ENCODE data around the gene BMP6.

GRCh38 chr6:7794509-7794908, 68.6 kb downstream of the BMP6 start:
- TF ChIP-seq, protein P1, sequence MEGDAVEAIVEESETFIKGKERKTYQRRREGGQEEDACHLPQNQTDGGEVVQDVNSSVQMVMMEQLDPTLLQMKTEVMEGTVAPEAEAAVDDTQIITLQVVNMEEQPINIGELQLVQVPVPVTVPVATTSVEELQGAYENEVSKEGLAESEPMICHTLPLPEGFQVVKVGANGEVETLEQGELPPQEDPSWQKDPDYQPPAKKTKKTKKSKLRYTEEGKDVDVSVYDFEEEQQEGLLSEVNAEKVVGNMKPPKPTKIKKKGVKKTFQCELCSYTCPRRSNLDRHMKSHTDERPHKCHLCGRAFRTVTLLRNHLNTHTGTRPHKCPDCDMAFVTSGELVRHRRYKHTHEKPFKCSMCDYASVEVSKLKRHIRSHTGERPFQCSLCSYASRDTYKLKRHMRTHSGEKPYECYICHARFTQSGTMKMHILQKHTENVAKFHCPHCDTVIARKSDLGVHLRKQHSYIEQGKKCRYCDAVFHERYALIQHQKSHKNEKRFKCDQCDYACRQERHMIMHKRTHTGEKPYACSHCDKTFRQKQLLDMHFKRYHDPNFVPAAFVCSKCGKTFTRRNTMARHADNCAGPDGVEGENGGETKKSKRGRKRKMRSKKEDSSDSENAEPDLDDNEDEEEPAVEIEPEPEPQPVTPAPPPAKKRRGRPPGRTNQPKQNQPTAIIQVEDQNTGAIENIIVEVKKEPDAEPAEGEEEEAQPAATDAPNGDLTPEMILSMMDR (IDR thresholded peaks at IDR 0.05) = no peak
- TF ChIP-seq EZH2 (IDR thresholded peaks at IDR 0.05) (no peak), EZH2phosphoT487 (IDR thresholded peaks at IDR 0.05) (no peak)
